Esophagus muscularis mucosa (tissue), 3 donors: ENCODE measurements around the gene EEIG1.

Experiments used
- CTCF ChIP-seq, 3 experiments: fragments of 200-600 bp in 2 of 3; fragments of 450-650 bp in 1 of 3; sonication (generic) in 2 of 3; IDR thresholded peaks; one replicate each; pipeline ENCODE4 v1.5.1; 2017 to 2019; ENCODE audit warnings: antibody characterized with exemption in 3 of 3, mild to moderate bottlenecking in 2 of 3, moderate library complexity in 1 of 3
- POLR2A ChIP-seq: fragments of 450-650 bp; IDR thresholded peaks from one replicate; pipeline ENCODE4 v1.6.1; 2017; ENCODE audit warnings: antibody characterized with exemption, moderate library complexity, mild to moderate bottlenecking, low read depth

GRCh38 chr9:127950513-127951289 lies 30.1 kb downstream of the EEIG1 start:
- no peak for TF ChIP-seq CTCF (IDR thresholded peaks at IDR 0.05)
- no peak for TF ChIP-seq POLR2A
